ENCODE results near the gene UPK1B. TPM values are rescaled to one million over a fixed set of nuclear protein-coding genes. Genes with fewer than 3 reads are reported as not detected.
"Not testable (repeated sequence)": the region's sequence is repeated elsewhere in the genome, so short reads cannot be mapped to it uniquely, and the experiment has no call there.

UPK1B gene
- total RNA-seq, 1 experiment from 2014 or later: 0.42 TPM

DNA sequence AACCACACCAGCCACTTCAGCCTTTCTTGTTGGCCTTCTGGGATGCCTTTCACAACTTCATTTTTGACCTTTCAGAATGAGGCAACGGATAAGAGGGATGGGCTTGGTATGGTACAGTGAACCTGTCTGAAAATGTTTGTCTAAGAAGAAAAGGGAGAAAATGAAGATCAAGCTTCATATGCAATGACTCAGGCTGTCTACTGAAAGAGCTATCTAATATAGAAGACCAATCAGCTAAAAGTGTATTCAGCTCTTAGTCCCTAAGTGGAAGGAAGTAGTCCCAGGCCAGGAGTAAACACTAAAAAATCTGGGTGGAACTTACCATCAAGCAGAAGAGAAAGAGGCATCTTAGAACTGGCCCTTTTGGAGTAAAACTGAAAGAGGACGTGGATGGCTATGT is 12.2 kb upstream of the UPK1B start:
- Mint-ChIP-seq H3K9me3 (peaks cover 44% of the 10 kb centered on the region), H3K27me3 (ENCODE audit: low read depth) (peaks cover 3% of the 10 kb centered on the region; the same call in 1 of the 2 replicates), H3K4me1 (no peaks in the 10 kb centered on the region), H3K36me3 (peaks cover 30% of the 10 kb centered on the region), H3K27ac (no peak overlapping the region), H3K4me3 (no peak overlapping the region)
- ChIA-PET CTCF (no interaction called here), POLR2A (no interaction called here)
- TF ChIP-seq, protein P1, sequence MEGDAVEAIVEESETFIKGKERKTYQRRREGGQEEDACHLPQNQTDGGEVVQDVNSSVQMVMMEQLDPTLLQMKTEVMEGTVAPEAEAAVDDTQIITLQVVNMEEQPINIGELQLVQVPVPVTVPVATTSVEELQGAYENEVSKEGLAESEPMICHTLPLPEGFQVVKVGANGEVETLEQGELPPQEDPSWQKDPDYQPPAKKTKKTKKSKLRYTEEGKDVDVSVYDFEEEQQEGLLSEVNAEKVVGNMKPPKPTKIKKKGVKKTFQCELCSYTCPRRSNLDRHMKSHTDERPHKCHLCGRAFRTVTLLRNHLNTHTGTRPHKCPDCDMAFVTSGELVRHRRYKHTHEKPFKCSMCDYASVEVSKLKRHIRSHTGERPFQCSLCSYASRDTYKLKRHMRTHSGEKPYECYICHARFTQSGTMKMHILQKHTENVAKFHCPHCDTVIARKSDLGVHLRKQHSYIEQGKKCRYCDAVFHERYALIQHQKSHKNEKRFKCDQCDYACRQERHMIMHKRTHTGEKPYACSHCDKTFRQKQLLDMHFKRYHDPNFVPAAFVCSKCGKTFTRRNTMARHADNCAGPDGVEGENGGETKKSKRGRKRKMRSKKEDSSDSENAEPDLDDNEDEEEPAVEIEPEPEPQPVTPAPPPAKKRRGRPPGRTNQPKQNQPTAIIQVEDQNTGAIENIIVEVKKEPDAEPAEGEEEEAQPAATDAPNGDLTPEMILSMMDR (IDR thresholded peaks at IDR 0.05): no peak
- TF ChIP-seq, protein P2, sequence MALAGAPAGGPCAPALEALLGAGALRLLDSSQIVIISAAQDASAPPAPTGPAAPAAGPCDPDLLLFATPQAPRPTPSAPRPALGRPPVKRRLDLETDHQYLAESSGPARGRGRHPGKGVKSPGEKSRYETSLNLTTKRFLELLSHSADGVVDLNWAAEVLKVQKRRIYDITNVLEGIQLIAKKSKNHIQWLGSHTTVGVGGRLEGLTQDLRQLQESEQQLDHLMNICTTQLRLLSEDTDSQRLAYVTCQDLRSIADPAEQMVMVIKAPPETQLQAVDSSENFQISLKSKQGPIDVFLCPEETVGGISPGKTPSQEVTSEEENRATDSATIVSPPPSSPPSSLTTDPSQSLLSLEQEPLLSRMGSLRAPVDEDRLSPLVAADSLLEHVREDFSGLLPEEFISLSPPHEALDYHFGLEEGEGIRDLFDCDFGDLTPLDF (CRISPR knock-in tag; IDR thresholded peaks at IDR 0.05): no peak
- TF ChIP-seq, protein P3, sequence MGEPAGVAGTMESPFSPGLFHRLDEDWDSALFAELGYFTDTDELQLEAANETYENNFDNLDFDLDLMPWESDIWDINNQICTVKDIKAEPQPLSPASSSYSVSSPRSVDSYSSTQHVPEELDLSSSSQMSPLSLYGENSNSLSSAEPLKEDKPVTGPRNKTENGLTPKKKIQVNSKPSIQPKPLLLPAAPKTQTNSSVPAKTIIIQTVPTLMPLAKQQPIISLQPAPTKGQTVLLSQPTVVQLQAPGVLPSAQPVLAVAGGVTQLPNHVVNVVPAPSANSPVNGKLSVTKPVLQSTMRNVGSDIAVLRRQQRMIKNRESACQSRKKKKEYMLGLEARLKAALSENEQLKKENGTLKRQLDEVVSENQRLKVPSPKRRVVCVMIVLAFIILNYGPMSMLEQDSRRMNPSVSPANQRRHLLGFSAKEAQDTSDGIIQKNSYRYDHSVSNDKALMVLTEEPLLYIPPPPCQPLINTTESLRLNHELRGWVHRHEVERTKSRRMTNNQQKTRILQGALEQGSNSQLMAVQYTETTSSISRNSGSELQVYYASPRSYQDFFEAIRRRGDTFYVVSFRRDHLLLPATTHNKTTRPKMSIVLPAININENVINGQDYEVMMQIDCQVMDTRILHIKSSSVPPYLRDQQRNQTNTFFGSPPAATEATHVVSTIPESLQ (CRISPR knock-in tag; IDR thresholded peaks at IDR 0.05): no peak
- TF ChIP-seq TEAD1 (CRISPR knock-in tag; IDR thresholded peaks at IDR 0.05): no peak
- TF ChIP-seq NR1H2 (CRISPR knock-in tag; IDR thresholded peaks at IDR 0.05): no peak
- no peak for TF ChIP-seq ZNF138 (CRISPR knock-in tag; conservative IDR thresholded peaks at IDR 0.05)
- no peak for TF ChIP-seq SMAD3 (CRISPR knock-in tag; IDR thresholded peaks at IDR 0.05; ENCODE audit: borderline replicate concordance)
- TF ChIP-seq ZNF416 (CRISPR knock-in tag; IDR thresholded peaks at IDR 0.05): no peak
- TF ChIP-seq JAZF1 (CRISPR knock-in tag; IDR thresholded peaks at IDR 0.05): no peak
- no peak for TF ChIP-seq TP53 (CRISPR knock-in tag; IDR thresholded peaks at IDR 0.05)
- TF ChIP-seq, protein P4, sequence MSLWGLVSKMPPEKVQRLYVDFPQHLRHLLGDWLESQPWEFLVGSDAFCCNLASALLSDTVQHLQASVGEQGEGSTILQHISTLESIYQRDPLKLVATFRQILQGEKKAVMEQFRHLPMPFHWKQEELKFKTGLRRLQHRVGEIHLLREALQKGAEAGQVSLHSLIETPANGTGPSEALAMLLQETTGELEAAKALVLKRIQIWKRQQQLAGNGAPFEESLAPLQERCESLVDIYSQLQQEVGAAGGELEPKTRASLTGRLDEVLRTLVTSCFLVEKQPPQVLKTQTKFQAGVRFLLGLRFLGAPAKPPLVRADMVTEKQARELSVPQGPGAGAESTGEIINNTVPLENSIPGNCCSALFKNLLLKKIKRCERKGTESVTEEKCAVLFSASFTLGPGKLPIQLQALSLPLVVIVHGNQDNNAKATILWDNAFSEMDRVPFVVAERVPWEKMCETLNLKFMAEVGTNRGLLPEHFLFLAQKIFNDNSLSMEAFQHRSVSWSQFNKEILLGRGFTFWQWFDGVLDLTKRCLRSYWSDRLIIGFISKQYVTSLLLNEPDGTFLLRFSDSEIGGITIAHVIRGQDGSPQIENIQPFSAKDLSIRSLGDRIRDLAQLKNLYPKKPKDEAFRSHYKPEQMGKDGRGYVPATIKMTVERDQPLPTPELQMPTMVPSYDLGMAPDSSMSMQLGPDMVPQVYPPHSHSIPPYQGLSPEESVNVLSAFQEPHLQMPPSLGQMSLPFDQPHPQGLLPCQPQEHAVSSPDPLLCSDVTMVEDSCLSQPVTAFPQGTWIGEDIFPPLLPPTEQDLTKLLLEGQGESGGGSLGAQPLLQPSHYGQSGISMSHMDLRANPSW (CRISPR knock-in tag; conservative IDR thresholded peaks at IDR 0.05; ENCODE audit: low read depth): no peak
- no peak for TF ChIP-seq SMAD4 (CRISPR knock-in tag; IDR thresholded peaks at IDR 0.05)
- no peak for TF ChIP-seq ZNF219 (CRISPR knock-in tag; IDR thresholded peaks at IDR 0.05; ENCODE audit: borderline replicate concordance)
- no peak for DNase-seq (ENCODE audit: low spot score)
- ATAC-seq: no peak

DNA sequence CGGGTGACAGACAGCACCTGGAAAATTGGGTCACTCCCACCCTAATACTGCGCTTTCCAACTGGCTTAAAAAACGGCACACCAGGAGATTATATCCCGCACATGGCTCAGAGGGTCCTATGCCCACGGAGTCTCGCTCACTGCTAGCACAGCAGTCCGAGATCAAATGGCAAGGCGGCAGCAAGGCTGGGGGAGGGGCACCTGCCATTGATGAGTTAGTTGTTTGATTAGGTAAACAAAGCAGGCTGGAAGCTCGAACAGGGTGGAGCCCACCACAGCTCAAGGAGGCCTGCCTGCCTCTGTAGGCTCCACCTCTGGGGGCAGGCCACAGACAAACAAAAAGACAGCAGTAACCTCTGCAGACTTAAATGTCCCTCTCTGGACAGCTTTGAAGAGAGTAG is 8.7 kb upstream of the UPK1B start:
- Mint-ChIP-seq H3K9me3 (peaks cover 52% of the 10 kb centered on the region), H3K36me3 (peaks cover 30% of the 10 kb centered on the region)
- H3K27me3 Mint-ChIP-seq (ENCODE audit: low read depth); DNase-seq (ENCODE audit: low spot score); CTCF ChIA-PET; POLR2A ChIA-PET; H3K27ac Mint-ChIP-seq; H3K4me1 Mint-ChIP-seq; H3K4me3 Mint-ChIP-seq; ATAC-seq: not testable (repeated sequence)

DNA sequence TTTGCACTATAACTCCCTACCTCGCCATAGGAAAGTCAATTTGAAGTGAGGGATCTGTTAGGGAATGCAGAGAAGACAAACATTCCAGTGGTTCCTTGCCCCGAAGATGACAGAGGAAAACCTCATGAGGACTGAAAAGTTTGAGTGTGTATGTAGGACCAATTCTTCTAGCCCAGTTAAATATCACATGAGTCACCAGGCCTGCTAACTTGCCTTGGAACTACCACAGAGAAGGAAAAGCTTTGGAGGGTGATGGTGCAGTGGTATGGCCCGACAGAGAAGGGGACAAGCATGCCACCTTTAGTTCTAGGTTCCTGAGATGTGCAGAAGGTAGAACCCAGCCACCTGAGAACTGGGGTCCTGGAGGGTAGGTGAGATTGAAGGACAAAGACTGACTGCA is 2.6 kb upstream of the UPK1B start:
- Mint-ChIP-seq H3K27ac (no peak overlapping the region), H3K4me1 (peaks cover 9% of the 10 kb centered on the region), H3K9me3 (peaks cover 19% of the 10 kb centered on the region), H3K36me3 (peaks cover 3% of the 10 kb centered on the region), H3K27me3 (ENCODE audit: low read depth) (peaks cover 7% of the 10 kb centered on the region; the same call in 1 of the 2 replicates), H3K4me3 (no peak overlapping the region)
- no peak for DNase-seq (ENCODE audit: low spot score)
- no peak for ATAC-seq
- TF ChIP-seq RORB (CRISPR knock-in tag; IDR thresholded peaks at IDR 0.05): no peak
- ChIA-PET POLR2A (no interaction called here), CTCF (no interaction called here)

Data from WTC11 (cell line).